Measurements from ENCODE around the gene TMEM42.

Gene TMEM42

GRCh38 chr3:44910693-44911092, 49.0 kb downstream of the TMEM42 start:
- DNase-seq (ENCODE audit: low spot score): no peak

- peak; percentile 73 for DNase-seq (ENCODE audit: low spot score)
Measured at GRCh38 chr3:44913868-44914468, 52.3 kb downstream of the TMEM42 start.

- peak; percentile 38 for DNase-seq (ENCODE audit: low spot score)
Measured at GRCh38 chr3:44914936-44915335, 53.2 kb downstream of the TMEM42 start.

All from RKO (cell line).